Measurements from ENCODE around the gene GLIS2.

GLIS2 gene

DNA sequence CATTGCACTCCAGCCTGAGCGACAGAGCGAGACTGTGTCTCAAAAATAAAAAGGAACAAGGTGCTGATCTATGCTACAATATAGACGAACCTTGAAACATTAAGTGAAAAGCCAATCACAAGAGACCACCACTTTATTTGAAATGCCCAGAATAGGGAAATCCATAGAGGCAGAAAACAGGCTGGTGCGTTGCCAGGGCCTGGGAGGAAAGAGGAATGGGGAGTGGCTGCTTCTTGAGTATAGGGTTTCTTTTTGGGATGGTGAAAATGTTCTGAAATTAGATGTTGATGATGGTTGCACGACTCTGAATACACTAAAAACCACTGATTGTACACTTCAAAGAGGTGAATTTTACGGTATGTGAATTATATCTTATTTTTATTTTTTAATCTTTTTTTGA is 20.3 kb upstream of the GLIS2 start:
- DNase-seq = no peak

DNA sequence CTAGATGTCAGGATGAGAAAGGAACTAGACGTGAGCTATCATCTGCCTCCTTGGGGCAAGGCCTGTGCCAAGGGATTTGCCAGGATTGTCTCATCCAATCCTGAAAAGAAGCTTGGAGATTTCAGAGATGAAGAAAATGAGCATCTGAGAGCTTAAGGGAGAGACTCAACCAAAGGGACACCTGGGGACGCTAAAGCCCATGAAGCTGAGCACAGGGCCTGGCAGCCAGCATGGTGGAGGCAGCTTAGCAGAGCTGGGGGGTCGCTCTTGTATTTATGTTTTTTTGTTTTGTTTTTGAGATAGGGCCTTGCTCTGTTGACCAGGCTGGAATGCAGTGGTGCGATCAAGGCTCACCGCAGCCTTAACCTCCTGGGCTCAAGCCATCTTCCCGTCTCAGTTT is 18.4 kb upstream of the GLIS2 start:
- DNase-seq = no peak

- DNase-seq = peak; percentile 54
Observed at GRCh38 chr16:4298761-4299522, 16.9 kb upstream of the GLIS2 start.

DNA sequence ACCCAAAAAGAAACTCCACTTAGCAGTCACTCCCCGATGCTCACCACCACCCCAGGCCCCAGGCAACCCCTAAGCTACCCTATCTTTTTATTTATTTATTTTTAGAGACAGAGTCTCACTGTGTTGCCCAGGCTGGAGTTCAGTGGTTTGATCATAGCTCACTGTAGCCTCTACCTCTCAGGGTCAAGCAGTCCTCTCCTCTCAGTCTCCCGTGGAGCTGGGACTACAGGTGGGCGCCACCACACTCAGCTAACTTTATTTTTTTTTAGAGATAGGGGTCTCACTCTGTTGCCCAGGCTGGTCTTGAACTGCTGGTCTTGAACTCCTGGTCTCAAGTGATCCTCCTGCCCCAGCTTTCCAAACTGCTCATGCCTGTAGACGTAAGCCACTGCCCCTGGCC is 14.7 kb upstream of the GLIS2 start:
- DNase-seq = no peak

- no peak for DNase-seq
Observed at GRCh38 chr16:4301968-4302367, 13.9 kb upstream of the GLIS2 start.

DNA sequence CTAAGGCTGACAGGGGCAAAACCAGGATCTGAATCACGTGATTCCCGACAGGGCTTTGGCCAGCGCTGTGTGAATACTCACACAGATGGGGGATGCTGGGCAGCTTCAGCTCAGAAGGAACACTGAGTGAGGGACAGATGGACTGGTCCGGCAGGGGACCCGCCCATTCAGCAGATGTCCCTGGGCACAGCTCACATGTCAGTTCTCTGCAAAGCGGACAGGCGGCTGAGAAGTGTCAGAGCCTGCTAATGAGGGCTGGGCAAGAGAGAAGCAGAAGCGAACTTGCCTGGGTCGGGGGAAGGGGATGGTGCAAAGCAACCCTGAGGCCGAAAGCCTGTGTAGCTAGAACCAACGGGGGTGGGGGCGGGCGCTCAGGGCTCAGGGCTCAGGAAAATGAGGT is 11.9 kb upstream of the GLIS2 start:
- DNase-seq = no peak

DNA sequence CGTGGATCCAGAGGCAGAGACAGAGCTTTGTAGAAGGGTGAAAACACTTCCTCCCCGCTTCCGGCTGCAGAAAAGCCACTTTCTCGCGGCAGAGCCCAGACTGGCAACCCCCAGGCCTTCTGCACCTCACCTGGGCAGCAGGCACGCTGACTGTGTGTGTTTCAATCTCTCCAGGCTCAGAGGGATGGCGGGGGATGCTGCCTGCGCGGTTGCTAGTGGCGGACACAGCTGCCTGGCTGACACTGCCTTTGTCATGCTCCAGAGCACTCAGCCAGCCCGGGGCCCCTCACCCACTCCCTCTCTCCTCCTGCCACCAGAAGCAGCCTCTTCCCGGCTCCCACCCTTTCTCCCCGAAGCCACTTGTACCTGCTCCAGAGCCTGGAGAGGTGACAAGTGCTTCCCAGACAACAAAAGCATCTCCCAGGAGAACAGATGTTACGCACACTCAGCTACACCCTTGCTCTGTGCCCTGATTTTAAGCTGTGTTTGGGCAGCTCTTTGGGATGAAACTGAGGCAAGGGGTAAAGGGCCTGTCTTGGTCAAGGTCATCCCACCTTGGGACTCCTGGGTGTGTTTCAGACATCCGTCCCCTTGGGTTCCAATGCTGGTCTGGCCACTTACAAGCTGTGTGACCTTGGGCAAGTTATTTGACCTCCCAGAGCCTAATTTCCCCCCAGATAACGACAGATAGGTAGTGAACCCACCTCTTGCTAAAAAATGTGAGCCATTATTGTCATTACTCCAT is 9.2 kb upstream of the GLIS2 start:
- DNase-seq = peak; percentile 71

- peak; percentile 95 for DNase-seq
Observed at GRCh38 chr16:4307215-4308037, 8.4 kb upstream of the GLIS2 start.

GRCh38 chr16:4309102-4309832 is 6.6 kb upstream of the GLIS2 start:
- no peak for DNase-seq

GRCh38 chr16:4309833-4310266 is 6.0 kb upstream of the GLIS2 start:
- DNase-seq = peak; percentile 48

DNA sequence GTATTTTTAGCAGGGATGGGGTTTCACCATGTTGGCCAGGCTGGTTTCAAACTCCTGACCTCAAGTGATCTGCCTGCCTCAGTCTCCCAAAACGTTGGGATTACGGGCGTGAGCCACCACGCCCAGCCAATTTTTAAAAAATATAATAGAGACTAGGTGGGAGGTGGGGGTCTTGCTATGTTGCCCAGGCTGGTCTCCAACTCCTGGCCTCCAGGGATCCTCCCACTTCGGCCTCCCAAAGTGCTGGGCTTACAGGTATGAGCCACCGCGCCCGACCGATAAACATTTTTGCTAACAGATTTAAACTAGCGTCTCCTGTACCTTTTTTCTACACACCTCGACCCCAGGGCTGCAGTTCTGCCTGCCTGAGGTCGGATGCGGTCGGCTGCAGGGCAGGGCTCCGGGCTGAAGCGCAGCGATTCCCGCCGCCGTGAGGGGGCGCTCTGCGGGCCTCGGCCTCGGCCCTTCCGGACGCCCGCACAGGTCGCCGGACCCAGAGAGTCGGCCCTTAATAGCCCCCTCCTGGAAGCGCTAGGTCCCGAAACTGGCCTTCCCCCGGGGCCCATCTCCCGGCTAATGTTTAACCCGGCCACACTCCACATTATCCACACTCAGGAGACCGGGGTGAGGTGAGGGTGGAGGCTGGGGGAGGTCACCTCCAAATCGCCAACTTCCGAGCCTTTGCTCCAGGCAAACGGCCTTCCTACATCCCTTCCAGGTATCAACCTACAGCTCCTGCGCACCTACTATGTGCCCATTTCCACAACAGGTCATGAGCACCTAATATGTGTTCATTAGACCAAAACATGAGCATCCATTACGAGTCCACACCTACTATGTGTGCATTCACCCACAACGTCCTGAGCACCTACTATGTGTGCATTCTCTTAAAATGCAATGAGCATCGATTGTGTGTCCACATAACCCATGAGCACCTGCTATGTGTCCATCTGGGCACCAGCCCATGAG is 2.0 kb upstream of the GLIS2 start:
- DNase-seq = peak; percentile 73

DNA sequence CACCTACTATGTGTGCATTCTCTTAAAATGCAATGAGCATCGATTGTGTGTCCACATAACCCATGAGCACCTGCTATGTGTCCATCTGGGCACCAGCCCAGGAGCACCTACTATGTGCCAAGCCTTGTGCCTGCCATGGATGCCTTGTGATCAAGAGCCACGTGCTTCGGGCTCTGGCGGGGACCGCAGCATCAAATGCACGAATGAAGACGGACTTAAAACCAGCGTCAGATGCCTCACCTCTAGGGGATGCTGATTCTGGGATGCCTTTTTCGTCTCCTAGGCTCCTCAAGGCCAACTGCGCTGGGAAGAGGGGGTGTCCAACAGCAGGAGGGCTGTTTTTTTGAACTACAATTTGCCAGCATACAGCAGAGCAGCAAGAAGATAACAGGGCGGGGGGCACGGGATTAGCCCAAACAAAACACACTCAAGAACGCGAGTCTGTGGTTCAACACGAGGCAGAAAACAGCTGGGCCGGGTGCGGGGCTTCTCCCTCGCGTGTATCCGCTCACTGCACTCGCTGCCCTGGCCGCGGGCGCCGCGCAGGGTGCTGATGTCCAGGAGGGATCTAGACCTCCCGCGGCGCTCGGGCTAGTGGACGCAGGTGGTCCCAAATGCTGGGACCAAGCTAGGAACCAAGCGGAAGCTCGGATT is 1.2 kb upstream of the GLIS2 start:
- DNase-seq = no peak

DNA sequence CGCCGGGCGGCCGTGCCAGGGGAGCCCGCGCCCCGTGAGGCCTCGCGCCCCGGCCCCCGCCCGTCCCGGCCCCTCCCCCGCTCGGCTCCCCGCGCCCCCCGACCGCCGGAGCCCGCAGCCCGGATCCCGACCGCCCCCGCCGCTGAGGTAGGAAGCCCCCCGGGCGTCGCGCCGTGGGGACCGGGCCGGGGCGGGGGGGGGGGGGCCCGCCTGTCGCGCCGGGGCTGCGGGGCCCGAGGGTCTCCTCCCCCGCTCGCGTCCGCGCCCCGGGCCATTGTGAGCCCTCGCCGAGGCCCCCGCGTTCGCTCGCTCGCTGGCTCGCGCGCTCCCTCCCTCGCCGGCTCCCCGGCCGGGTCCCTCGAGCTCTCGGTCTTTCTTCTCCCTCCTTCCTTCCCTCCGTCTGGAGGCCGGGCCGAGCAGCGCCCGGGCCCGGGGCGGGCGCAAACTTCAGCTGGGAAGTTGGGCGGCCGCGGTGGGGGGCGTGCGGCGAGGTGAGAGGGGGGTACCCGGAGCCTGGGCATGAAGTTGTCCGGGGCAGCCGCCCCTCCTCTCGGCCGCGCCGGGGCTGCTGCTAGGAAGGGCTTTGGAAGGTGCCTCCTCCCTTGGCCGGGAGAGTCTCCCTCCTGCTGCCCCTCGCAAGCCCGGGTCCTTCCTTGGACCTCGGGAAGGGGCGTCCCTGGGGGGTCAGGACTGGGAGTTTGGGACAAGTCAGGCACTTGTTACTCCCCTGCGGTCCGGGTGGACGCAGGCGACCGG is 419 bp downstream of the GLIS2 start:
- peak; percentile 86 for DNase-seq

GRCh38 chr16:4316864-4317531 is 1.1 kb downstream of the GLIS2 start:
- DNase-seq = no peak

GRCh38 chr16:4317532-4318450 is 1.9 kb downstream of the GLIS2 start:
- DNase-seq = no peak

DNA sequence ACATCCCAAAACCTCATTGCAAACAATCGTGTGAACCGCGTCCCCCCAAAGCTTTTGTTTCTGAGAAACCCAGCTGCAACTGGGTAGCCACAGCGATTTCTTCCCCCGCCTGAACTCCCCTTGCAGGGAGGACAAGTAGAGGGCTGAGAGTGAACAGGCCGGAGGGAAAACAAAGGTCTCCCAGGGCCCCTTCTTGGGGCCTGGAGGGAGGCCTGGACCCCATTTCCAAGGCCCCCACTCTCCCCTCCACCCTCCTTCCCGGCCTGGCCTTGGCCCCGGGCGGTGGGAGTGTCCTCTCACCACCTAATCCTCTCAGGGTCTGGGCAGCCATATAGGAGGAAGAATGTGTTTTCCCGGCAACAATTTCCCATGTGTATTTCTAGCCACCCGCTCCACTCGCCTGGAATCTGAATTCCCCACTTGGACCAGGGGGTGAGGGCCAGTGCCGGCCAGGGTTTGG is 2.6 kb downstream of the GLIS2 start:
- no peak for DNase-seq

DNA sequence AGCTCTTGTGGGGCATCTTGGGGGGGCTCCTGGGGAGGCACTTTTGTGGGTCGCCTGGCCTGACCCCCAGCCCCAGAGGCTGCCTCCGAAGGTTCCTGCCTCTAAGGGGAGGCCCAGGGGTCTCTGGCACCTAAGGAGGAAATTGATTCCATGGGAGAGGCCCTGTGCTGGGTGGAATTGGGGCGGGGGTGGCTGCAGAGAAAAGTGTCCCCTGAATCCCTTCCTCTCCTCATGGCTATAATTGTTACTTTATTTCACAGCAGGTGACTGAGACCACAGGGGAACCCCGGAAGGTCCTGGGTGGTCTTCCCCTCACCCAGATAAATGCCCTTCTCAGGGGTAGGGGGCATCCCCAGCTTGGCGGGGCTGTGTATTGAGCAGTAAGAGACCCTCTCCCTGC is 3.1 kb downstream of the GLIS2 start:
- DNase-seq = no peak

Measured in right kidney (tissue), 1 donor.